Heart right ventricle (tissue), 16 donors: ENCODE measurements around the gene CYB5D1. TPM values are rescaled to one million over a fixed set of nuclear protein-coding genes. Genes with fewer than 3 reads are reported as not detected.

Experiments used
- ATAC-seq, 8 donors: fragments of 200-7000 bp; cut with Tn5 transposase; one replicate each; pipeline ENCODE4 v1.9.1; 2020; ENCODE audit warnings: mild to moderate bottlenecking in 8 of 8, moderate library complexity in 8 of 8, moderate number of reproducible peaks in 1 of 8
- DNase-seq, 2 donors: peaks; one replicate each; pipeline ENCODE4 v3.0.0-alpha.2; 2020
- H3K27ac ChIP-seq, 10 donors: fragments of 200-600 bp; sonication (generic) in 2 of 10; one replicate each; pipeline versions ENCODE4 v1.5.0 to v1.8.0; 2020 to 2022; ENCODE audit warnings: mild to moderate bottlenecking in 3 of 10
- H3K27me3 ChIP-seq, 7 donors: fragments of 200-600 bp; one replicate each; pipeline ENCODE4 v1.8.0; 2021 to 2022; ENCODE audit warnings: mild to moderate bottlenecking in 2 of 7
- H3K36me3 ChIP-seq, 9 donors: fragments of 200-600 bp; sonication (generic) in 1 of 9; one replicate each; pipeline versions ENCODE4 v1.5.0 to v1.8.0; 2020 to 2022; ENCODE audit warnings: mild to moderate bottlenecking in 2 of 9
- H3K4me1 ChIP-seq, 9 donors: fragments of 200-600 bp; sonication (generic) in 1 of 9; one replicate each; pipeline versions ENCODE4 v1.5.0 to v1.8.0; 2020 to 2022; ENCODE audit warnings: mild to moderate bottlenecking in 4 of 9
- H3K4me3 ChIP-seq, 10 donors: fragments of 200-600 bp; sonication (generic) in 2 of 10; one replicate each; pipeline versions ENCODE4 v1.5.0 to v1.8.0; 2020 to 2022; ENCODE audit warnings: mild to moderate bottlenecking in 7 of 10, moderate library complexity in 2 of 10
- H3K9me3 ChIP-seq, 11 donors: fragments of 200-600 bp in 10 of 11; sonication (generic) in 2 of 11; one replicate each; pipeline versions ENCODE4 v1.5.0 to v1.8.0; 2013 to 2022; ENCODE audit warnings: mild to moderate bottlenecking in 2 of 11, control low read depth in 1 of 11, moderate library complexity in 1 of 11
- CTCF ChIP-seq, 9 donors: fragments of 200-600 bp; sonication (generic) in 2 of 9; IDR thresholded peaks; one replicate each; pipeline versions ENCODE4 v1.5.0 to v1.8.0; 2021 to 2022; ENCODE audit warnings: antibody characterized with exemption in 9 of 9, mild to moderate bottlenecking in 5 of 9, moderate library complexity in 1 of 9
- WGBS, 2 donors: extraction: QIAGEN DNeasy Blood & Tissue Kit; methylation state at CpG; one replicate each; pipeline ENCODE4 v1.1.7; 2013; ENCODE audit warnings: inconsistent platforms in 1 of 2; 5-methylcytosine and 5-hydroxymethylcytosine counted together
- intact Hi-C, 10 donors: fragments of 100-400 bp; cut with DNase I; formaldehyde crosslinking; loops; one replicate each; pipeline versions ENCODE4 v1.11.1 to v1.14.2; 2022
- polyA plus RNA-seq, 2 donors: library from polyadenylated mRNA; stranded (reverse); fragments of 200-250 nt; gene quantifications; one replicate each; pipeline ENCODE4 v1.2.3, GENCODE V29; 2013
- total RNA-seq, 10 donors: library from RNA; stranded (reverse); fragmentation: NEBNext Ultra II Directional in 3 of 10; extraction: Animal tissue kit (Norgen Biotek cat#: 25700) in 3 of 10; gene quantifications; one replicate each; pipeline versions ENCODE4 v1.2.1 to v1.2.4, GENCODE V29; 2021 to 2023
- donor health status: Arrhythmogenic right ventricular cardiomyopathy.
- donor health status: ischemic (EF 13 %, LVEDD 7.1; RV severe dilation, severe dysfunction).
- donor health status: healthy with polysubstance abuse.
- donor health status: DM: no; HTN: yes; CAD: no.
- donor health status: DM: no; HTN: no; CAD: no.
- donor health status: ischemic (EF 25% LVEDD 6.9; RV normal size, moderate dysfunction).
- donor health status: ischemic (EF 25% LVEDD 5.7; RV mildly dilated, moderate dysfunction).
- donor health status: healthy.
- donor health status: DM: yes; HTN: yes; CAD: no.
- donor health status: Ischemic cardiomyopathy.
- donor health status: ischemic (EF 35%, LVEDD 5.7; RV mildly dilated, moderate dysfunction).
- donor health status: nonischemic (EF 11% LVEDD 7.7; RV severe dilation, severe dysfunction).
- donor health status: DM: yes; HTN: yes; CAD: no.
- donor health status: PGD.
- donor health status: ischemic (EF 29% LVEDD 5.4; RV normal size, mild dysfunction).
- donor health status: nonischemic (EF 23%, LVEDD 6.1; RV moderate dilation, normal function).

Gene CYB5D1
- total and polyA plus RNA-seq, 12 donors: 10.0 to 20.1 (median 15.7) TPM

- no peaks in the 10 kb centered on the region for H3K27me3 ChIP-seq
- intact Hi-C loops: loop anchor here in 3 of 10 donors (2.0 to 5.0 kb wide), 3 partner anchors 30 to 54 kb away; partner anchors contain the start of genes NAA38 (in 2 of the 3), CNTROB (in 1 of the 3), KDM6B (in 1 of the 3) and TRAPPC1 (in 1 of the 3)
- TF ChIP-seq CTCF (IDR thresholded peaks at IDR 0.05): peak in 1 of 9 donors; percentile 2
- no peak for ATAC-seq
- peaks cover 0 to 19% (median 0%) of the 10 kb centered on the region in 9 donors for H3K36me3 ChIP-seq
- 5 to 8% methylated on average over 30 of the region's 30 CpGs for WGBS, 2 donors
- DNase-seq: peak in 1 of 2 donors; percentile 26
- no peaks in the 10 kb centered on the region for H3K9me3 ChIP-seq
- H3K4me1 ChIP-seq: peaks cover 19 to 79% (median 58%) of the 10 kb centered on the region in 9 donors
- H3K27ac ChIP-seq: peak overlapping the region in 9 of 10 donors; percentile 81 to 98 (median 92)
- peak overlapping the region; percentile 40 to 96 (median 78) for H3K4me3 ChIP-seq
Measured at GRCh38 chr17:7886227-7887037, 28.6 kb downstream of the CYB5D1 start.

GRCh38 chr17:7887038-7887481 lies 29.3 kb downstream of the CYB5D1 start:
- no peak for TF ChIP-seq CTCF (IDR thresholded peaks at IDR 0.05)
- intact Hi-C loops: loop anchor here in 3 of 10 donors (2.0 to 5.0 kb wide), 3 partner anchors 30 to 55 kb away; partner anchors contain the start of genes NAA38 (in 2 of the 3), CNTROB (in 1 of the 3), KDM6B (in 1 of the 3) and TRAPPC1 (in 1 of the 3)
- Histone ChIP-seq H3K36me3 (peaks cover 0 to 25% (median 0%) of the 10 kb centered on the region in 9 donors), H3K4me3 (peak overlapping the region in 9 of 10 donors; percentile 40 to 96 (median 79)), H3K4me1 (peaks cover 19 to 73% (median 52%) of the 10 kb centered on the region in 9 donors), H3K27ac (peak overlapping the region in 9 of 10 donors; percentile 81 to 98 (median 92)), H3K9me3 (no peaks in the 10 kb centered on the region), H3K27me3 (no peaks in the 10 kb centered on the region)
- ATAC-seq (no peak), DNase-seq (no peak)
- WGBS, 2 donors: 6 to 7% methylated on average over 8 of the region's 8 CpGs

DNA sequence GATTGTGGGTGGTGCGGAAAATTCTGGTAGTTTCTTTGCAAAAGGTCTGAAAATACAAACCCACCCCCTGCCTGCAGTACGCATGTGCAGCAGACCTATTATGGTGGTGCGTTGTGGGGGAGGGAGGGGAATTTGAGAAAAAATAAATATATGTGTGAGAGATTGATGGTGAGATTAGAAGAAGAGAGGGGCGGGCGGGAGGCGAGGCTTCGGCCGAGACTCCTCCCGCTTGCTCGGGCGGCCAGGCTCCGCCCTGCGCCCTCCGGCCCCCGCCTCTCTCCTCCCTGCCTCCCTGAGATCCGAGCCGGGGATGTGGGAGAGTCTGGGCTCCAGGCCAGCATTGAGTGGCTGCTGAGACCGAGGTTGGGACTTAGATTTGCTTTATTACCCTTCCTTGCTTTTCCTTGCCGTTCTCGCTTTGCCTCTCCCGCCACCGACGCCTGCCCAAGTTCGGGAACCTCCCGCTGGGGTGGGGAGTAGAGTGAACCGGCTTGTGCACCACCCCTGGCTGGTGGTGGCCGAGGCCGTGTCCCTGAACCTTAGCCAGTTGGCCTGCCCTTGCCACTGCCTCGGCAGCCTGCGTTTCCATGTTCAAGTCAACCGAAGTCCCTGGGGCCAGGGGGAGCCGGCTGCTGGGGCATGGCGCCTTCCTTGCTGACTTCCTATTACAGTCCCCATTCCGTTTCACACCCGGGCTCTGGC lies 29.8 kb downstream of the CYB5D1 start:
- DNase-seq: peak; percentile 91 to 94
- no peaks in the 10 kb centered on the region for H3K27me3 ChIP-seq
- H3K27ac ChIP-seq: peak overlapping the region; percentile 72 to 98 (median 92)
- intact Hi-C loops: loop anchor here in 3 of 10 donors (2.0 to 5.0 kb wide), 6 partner anchors 25 to 65 kb away; partner anchors contain the start of genes NAA38 (in 2 of the 3), CNTROB (in 1 of the 3), KDM6B (in 1 of the 3) and TRAPPC1 (in 1 of the 3)
- no peaks in the 10 kb centered on the region for H3K9me3 ChIP-seq
- peak in 1 of 9 donors; percentile 14 for TF ChIP-seq CTCF (IDR thresholded peaks at IDR 0.05)
- 0 to 3% methylated on average over 34 to 35 of the region's 35 CpGs for WGBS, 2 donors
- peaks cover 0 to 31% (median 0%) of the 10 kb centered on the region in 9 donors for H3K36me3 ChIP-seq
- H3K4me3 ChIP-seq: peak overlapping the region; percentile 23 to 96 (median 78)
- ATAC-seq: peak; percentile 85 to 93 (median 88)
- peaks cover 19 to 68% (median 50%) of the 10 kb centered on the region in 9 donors for H3K4me1 ChIP-seq
